HT-29 (cell line): ENCODE measurements around the gene SCN2B. TPM values are rescaled to one million over a fixed set of nuclear protein-coding genes. Genes with fewer than 3 reads are reported as not detected.

ENCODE experiments used
- DNase-seq: peaks from one replicate; pipeline ENCODE4 v3.0.0-alpha.2; 2015; ENCODE audit warnings: low spot score
- total RNA-seq: library from RNA; depleted of rRNA; stranded (reverse); fragments of >200 nt; shearing (Covaris generic); gene quantifications from 2 replicates; pipeline ENCODE4 v1.2.3, GENCODE V29; 2014

The SCN2B gene
- total RNA-seq, 1 experiment from 2014 or later, result not detected

- DNase-seq, result no peak
Observed at GRCh38 chr11:118153976-118154375, 22.5 kb downstream of the SCN2B start.

GRCh38 chr11:118153516-118153915, 22.9 kb downstream of the SCN2B start:
- no peak for DNase-seq

GRCh38 chr11:118152552-118153471, 23.6 kb downstream of the SCN2B start, which contains the start of gene SCN4B:
Gene SCN4B, minus strand, starts transcription at chr11:118152823. Its CDS starts 150 bp downstream, at chr11:118152673.
- no peak for DNase-seq

GRCh38 chr11:118152020-118152551, 24.4 kb downstream of the SCN2B start:
- DNase-seq, result no peak

- DNase-seq, result no peak
Observed at GRCh38 chr11:118151431-118151830, 25.0 kb downstream of the SCN2B start.

- DNase-seq, result no peak
Observed at GRCh38 chr11:118149493-118149892, 26.9 kb downstream of the SCN2B start.

GRCh38 chr11:118148856-118149255, 27.6 kb downstream of the SCN2B start:
- no peak for DNase-seq

- no peak for DNase-seq
Observed at GRCh38 chr11:118148240-118148639, 28.2 kb downstream of the SCN2B start.

GRCh38 chr11:118147502-118147901, 28.9 kb downstream of the SCN2B start:
- no peak for DNase-seq

GRCh38 chr11:118146554-118146953, 29.9 kb downstream of the SCN2B start:
- no peak for DNase-seq

- DNase-seq, result peak; percentile 97
Observed at GRCh38 chr11:118145285-118146227, 30.9 kb downstream of the SCN2B start.

GRCh38 chr11:118144301-118145268, 31.9 kb downstream of the SCN2B start:
- no peak for DNase-seq

- no peak for DNase-seq
Observed at GRCh38 chr11:118143661-118144185, 32.7 kb downstream of the SCN2B start.

- DNase-seq, result no peak
Observed at GRCh38 chr11:118142809-118143208, 33.6 kb downstream of the SCN2B start.

- no peak for DNase-seq
Observed at GRCh38 chr11:118142081-118142480, 34.4 kb downstream of the SCN2B start.

- DNase-seq, result no peak
Observed at GRCh38 chr11:118139578-118139977, 36.9 kb downstream of the SCN2B start.

GRCh38 chr11:118138839-118139420, 37.5 kb downstream of the SCN2B start:
- no peak for DNase-seq

GRCh38 chr11:118136801-118137200, 39.6 kb downstream of the SCN2B start:
- no peak for DNase-seq

- no peak for DNase-seq
Observed at GRCh38 chr11:118136341-118136740, 40.1 kb downstream of the SCN2B start.

GRCh38 chr11:118135796-118136165, 40.7 kb downstream of the SCN2B start:
- DNase-seq, result no peak
